ENCODE data around the gene LCNL1.

LCNL1 gene

DNA sequence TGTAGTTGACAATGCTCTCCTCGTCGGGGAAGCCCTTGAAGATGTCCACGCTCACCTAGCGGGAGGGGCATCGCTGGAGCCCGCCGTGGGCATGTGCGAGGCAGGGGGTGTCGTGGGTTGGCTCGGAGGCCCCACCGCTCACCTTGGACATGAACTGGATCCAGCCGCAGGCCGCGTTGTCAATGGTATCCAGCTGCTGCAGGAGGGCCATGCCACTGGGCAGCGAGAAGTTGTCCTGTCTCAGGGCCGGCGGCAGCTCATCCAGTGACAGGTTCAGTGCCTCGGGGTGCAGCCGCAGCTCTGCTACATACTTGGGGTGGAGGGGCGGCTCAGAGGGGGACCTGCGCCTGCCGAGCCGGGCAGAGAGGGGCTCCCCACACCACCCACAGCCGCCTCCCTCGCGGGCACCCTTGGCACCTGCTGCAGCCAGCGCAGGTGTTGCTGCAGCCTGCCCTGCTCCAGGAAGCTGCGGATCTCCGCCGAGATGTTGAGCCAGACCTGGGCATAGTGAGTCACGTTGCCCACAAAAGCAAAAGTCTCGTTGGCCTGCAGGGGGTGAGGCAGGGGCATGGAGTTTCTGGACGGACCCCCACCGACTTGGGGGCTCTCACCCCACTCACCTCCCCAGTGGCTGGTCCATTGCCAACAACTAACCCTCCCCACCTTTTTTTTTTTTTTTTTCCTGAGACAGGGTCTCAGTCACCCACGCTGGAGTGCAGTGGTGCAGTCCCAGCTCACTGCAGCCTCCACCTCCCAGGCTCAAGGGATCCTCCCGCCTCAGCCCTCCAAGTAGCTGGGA, 36.2 kb downstream of the LCNL1 start:
- H3K4me3 ChIP-seq (ENCODE audit: low read depth, low read length), result no peak overlapping the region
- DNase-seq (ENCODE audit: low read depth), result no peak

DNA sequence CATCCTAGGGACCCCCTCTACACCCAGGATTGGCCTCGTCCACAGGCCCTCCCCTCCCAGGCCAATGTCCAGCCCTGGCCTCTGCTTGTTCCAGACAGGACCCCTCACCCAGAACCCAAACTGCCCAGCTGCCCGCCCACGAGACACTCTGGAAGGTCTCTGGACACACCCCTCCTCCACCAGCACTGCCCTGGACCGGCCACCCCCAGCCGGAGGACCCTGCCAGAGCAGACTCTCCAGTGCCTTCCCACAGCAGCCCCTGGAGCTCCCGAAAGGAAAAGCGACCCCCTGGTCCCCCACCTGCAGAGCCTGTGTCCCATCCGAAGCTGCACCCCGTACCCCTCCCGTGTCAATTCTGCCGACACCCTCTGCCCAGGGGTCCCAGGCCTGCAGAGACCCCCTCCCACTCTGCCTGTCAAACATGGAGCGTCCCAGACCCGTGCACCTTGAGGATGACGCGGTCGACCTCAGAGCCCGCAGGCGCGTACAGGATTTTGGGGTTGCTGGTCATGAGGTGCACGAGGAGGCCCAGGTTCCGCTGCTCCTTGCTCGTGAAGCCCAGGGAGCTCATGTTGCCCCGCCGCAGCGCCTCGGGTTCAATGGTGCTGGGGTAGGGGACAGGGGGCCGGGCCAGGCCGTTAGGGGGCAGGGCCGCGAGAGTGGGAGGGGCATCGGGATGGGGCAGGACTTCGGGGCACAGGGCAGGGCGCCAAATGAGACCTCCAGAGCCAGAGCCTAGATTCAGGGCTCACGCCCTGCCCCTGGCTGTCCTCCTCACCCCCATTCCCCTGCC, 37.3 kb downstream of the LCNL1 start:
- no peak for DNase-seq (ENCODE audit: low read depth)
- no peak overlapping the region for H3K4me3 ChIP-seq (ENCODE audit: low read depth, low read length)

DNA sequence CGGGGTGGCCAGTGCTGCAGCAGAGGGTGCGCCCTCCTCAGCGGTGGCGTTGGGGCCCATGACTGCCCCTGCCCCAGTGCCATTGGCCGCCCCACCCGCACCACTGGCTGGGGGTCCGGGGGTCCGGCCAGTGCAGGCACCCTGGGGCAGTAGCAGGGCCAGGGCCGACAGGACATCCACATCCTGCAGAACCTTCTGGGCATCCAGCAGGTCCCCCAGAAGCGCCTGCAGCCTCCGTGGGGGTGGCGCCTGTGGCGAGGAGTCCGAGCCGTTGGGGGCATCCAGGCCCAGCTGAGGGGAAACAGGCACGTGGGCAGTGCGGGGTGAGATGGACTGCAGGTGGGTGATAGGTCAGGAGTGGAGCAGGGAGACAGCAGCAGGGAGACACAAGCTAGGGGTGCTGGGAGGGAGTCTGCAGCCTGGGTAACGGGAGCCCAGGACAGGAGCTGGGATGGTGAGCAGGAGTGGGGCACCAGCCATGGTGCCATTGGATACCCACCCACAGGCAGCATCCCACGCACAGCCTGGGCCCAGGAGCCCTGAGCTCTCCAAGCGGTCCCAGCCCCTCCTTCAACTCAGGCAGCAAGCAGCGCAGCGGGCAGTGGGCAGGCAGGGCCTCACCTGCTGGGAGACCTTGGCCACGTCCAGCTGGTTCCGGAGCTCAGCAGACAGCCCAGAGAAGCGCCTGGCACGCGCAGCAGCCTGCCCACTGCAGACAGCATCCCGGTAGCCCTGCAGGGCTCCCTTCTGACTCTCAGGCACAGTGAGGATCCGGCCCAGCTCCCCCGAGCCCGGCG, 38.2 kb downstream of the LCNL1 start:
- no peak overlapping the region for H3K4me3 ChIP-seq (ENCODE audit: low read depth, low read length)
- no peak for DNase-seq (ENCODE audit: low read depth)

DNA sequence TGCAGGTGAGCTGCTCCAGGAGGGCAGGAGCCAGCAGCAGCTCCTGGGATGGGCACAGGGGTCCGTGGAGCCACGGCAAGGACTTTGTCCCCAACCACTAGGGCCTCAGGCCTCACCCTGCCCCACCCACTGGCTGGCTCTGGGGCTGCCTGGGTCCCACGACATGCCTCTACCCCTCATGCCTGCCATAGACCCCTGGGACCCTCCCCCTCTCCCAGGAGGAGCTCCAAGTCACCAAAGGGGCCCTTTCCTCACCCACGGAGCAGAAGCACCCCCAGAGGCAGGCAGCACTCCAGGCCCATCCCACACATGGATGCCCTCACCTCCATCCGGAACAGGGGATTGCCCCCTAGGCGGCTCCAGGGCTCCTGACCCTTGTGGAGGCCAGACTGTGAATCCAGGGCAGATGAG, 38.8 kb downstream of the LCNL1 start:
- DNase-seq (ENCODE audit: low read depth), result no peak
- no peak overlapping the region for H3K4me3 ChIP-seq (ENCODE audit: low read depth, low read length)

DNA sequence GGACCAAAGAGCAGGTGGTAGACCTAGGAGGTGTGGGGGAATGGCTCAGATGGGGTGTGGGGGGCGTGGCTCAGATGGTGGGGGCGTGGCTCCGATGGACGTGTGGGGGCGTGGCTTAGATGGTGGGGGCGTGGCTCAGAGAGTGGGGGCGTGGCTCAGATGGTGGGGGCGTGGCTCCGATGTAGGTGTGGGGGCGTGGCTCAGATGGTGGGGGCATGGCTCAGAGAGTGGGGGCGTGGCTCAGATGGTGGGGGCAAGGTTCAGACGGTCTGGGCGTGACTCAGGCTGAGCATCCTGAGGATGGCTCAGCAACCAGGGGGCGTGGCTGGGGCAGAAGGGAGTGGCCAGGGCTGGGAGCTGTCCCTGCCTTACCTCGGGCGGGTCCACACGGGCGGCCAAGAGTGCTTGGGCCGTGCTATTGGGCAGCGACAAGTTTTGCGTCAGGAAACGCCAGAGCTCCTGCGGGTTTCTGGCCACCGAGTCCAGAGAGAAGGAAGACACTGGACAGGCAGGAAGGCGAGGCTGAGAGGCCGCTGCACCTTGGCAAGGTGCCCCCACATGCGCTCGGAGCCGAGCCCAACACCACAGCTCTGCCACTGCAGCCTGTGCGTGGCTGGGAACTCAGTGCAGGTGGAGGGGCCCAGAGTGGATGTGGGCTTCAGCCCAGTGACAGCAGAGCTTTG, 39.3 kb downstream of the LCNL1 start:
- DNase-seq (ENCODE audit: low read depth), result no peak
- H3K4me3 ChIP-seq (ENCODE audit: low read depth, low read length), result no peak overlapping the region

DNA sequence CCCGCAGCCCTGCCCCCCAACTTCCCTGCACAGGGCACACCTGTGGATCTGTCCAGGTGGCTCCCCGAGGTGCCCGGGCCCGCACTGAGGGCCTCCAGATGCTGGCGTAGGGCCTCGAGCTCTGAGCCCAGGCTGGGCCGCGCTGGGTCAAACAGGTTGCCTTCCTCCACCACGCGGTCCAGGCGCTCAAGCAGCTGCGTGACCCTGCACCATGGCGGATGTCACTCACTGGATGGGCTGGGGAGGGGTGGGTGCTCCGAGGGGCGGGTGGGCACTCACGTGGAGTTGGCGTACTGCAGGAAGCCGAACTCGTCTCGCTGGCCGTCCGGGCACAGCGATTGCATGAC, 39.8 kb downstream of the LCNL1 start:
- H3K4me3 ChIP-seq (ENCODE audit: low read depth, low read length), result no peak overlapping the region
- no peak for DNase-seq (ENCODE audit: low read depth)

DNA sequence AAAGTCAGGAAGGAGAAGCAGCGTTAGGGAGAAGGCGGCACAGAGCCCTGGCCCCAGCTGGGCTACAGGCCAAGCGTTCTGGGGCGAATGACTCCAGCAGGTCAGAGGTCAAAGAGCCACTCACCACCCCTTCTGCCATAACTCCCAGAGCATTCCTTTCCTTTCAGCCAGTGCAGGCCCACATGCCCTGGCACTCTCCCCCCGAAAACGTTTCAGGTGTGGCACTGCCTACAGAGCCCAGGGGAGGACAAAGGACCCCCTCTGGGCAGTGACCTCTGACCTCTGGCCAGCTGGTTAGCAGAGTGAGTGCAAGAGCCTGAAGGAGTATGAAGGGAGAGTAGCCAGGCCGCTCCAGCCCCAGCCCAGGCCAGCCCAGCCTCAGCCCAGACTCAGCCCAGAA, 40.4 kb downstream of the LCNL1 start:
- DNase-seq (ENCODE audit: low read depth), result no peak
- H3K4me3 ChIP-seq (ENCODE audit: low read depth, low read length), result no peak overlapping the region

DNA sequence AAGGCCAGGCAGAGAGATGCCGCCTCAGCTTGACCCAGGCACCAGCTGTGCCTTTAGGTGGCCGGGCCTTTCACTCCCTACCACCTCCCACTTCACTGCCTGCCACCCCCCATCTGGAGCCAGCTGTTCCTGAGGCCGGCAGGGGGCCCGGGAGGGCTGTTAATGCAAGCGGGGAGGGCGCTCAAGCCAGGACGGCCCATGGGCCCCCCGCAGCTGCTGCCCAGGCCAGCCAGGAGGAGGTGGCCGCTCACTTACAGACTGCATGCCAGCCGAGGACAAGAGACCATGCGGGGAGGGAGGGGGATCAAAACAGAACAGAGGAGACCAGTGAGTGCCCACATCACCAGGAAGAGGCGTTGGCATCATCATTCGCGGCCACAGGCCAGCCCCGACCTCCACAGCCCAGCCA, 40.8 kb downstream of the LCNL1 start:
- no peak overlapping the region for H3K4me3 ChIP-seq (ENCODE audit: low read depth, low read length)
- no peak for DNase-seq (ENCODE audit: low read depth)

DNA sequence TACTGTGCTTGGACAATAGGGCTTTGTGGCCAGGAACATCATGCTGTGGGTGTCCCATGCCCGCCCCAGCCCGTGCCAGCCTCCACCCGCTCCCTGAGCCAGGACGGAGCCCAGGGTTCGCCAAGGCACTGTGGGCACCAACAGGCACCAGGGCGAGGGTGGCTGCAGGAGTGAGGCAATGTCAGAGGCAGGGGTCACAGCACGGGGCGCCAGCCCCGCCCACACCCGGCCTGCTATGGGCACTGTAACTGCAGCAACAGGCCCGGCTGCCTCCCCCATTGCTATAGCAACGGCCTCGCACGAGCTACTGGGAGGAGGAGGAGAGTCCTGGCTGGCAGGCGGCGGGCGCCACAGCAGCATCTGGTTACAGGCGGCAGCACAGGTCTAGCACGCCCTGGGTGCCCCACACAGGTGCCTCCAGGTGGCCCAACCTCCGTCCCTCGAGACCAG, 42.7 kb downstream of the LCNL1 start:
- no peak for DNase-seq (ENCODE audit: low read depth)
- no peak overlapping the region for H3K4me3 ChIP-seq (ENCODE audit: low read depth, low read length)

DNA sequence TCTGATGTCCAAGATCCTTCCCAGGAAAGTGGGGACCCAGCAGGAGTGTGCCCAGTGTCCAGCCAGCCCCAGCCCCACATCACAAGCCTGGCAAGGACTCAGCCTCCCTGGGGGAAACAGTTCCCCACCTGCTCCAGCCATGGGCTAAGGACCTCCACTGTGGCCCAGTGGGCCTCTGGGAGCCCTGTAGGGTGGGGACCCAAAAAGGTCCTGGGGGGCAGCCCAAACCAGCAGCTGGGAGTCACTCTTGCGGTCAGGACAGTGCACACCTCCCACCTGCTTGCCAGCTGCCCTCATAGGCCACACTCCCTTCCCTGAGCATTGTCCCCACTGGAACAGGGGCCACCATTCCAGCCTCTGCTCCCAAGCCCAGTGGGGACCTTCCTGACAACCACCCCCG, 43.6 kb downstream of the LCNL1 start:
- H3K4me3 ChIP-seq (ENCODE audit: low read depth, low read length), result no peak overlapping the region
- DNase-seq (ENCODE audit: low read depth), result no peak

DNA sequence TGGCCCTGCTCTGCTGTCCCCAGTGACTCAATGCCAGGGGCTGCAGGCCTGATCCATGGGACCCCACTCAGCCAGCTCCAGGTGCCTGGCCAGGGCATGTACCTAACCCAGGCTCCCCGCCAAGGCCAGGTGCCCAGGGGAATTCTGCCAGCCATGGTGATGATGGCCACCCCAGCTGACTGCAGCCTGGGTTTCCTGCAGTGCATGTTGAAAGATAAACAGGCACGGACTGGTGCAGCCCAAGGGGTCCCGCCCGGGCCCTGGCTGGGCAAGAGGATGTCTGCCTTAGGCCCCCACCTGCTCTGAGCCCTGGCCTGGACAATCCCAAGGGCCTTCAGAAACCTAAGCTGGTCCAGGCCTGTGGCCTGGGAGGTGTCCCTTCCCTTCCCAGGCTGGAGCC, 44.0 kb downstream of the LCNL1 start:
- H3K4me3 ChIP-seq (ENCODE audit: low read depth, low read length), result peak overlapping the region; percentile 60
- no peak for DNase-seq (ENCODE audit: low read depth)

DNA sequence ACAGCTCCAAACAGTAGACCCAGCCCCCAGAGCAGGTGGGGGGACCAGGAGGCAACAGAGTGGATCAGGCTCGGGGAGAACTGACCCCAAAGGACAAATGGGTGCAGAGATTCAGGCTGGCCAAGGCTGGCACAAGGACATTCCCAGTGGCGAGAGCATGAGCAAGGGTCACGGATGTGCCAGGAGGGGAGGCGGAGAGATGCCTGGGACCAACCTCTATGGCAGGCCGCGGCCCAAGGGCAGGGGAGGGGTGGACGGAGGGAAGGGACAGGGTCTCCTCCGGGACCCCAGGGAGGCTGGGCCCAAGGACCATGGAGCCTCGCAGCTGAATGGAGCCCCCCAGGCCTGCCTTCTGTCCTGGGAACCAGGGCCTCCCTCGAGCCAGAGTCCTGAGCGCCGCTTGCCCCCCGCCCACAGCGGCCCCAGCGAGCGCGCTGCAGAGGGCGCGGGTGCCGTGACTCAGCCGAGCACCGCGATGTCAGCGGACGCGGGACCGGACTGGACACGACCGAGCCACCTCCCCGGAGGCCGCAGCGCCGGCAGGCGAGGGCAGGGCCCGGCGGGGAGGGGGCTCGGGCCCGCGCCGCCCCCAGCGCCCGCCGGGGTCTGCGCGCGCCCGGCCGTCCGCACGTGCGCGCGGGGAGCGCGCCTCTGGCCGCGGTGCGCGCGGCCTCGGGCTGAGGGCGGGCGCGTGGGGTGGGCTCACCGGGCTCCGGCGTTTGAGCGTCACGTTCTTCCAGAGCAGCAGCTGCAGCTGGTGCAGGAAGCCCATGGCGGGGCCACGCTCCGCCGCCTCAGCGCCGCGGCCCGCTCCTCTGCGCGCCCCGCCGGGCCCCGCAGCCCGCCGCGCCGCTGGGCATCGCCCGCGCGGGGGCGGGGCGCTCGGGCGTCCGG, 44.8 kb downstream of the LCNL1 start, which contains the start of gene ABCA2:
TSS of gene ABCA2 (minus strand) at position 869 of the 894 bp plus-strand sequence. CDS start at position 772, 97 bp downstream.
- peak within 1 kb of the TSS; percentile 62 for H3K4me3 ChIP-seq (ENCODE audit: low read depth, low read length)
- DNase-seq (ENCODE audit: low read depth), result no peak

DNA sequence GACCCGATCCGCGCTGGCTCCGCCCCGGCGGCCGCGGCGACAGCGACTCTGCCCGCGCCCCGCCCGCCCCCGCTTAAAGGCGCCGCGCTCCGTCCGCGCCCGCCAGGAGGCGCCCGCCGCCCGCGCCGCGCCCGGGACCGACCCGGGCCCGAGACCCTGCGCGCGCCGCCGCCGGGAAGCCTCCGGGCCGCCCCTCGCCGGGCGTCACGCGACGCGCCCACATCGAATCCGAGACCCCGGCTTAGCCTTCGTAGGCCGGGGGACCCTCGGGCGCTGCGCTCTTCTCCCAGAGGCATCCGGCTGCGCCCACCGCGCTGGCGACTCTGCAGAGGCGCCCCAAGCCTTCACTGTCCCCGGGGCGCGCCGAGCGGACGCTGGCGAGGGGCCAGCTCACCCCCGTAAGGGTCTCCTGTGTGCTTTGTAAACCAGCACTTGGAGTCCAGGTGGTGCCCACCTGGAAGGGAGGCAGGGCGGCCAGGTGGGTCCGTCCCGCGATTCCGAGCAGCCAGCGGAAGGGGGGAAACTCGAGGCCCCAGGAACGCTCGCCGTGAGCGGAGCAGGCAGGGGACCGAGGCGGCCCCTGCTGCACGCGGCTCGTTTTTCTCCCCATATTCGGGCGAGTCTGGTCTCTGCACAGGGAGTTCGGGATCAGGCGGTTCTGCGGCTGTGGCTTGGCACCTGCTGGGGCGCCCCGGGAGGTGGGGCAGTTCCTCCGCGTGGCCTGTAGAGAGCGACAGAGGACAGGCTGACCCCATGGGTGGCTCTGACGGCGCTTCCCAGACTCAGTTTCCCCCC, 45.7 kb downstream of the LCNL1 start:
- no peak for DNase-seq (ENCODE audit: low read depth)
- H3K4me3 ChIP-seq (ENCODE audit: low read depth, low read length), result peak overlapping the region; percentile 62

DNA sequence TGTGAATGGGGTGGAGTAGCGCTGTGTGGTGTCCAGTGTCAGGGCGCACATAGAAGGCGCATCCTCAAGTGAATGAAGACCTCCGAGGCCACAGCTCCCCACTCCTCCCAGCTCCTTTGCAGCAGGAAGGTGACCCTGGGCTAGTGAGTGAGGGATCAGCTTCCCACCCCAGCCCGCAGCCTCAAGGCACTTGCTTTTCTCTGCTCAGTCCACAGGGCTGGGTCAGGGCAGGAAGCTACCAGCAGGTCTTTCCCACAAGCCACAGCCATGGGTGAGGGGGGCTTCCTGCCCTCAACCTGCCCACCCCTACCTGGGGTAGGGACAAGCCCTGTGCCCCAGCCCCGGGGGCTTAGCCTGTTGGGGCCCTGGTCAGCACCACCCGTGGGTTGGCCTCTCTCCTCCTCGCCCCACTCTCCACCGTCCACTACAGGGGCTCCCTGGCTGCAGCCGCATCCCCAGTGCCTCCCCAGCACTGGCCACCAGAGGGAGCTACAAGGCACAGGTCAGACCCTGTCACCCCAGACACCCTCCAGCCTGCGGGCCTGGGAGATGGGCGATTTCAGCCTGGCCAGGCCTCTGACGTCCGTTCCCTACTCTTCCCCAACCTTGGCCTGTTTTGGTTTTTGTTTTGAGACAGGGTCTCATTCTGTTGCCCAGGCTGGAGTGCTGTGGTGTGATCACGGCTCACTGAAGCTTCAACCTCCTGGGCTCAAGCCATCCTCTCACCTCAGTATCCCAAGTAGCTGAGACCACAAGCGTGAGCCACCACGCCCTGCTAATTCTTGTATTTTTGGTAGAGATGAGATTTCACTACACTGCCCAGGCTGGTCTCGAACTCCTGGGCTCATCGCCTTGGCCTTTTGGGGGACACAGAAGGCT, 46.5 kb downstream of the LCNL1 start:
- peak overlapping the region; percentile 62 for H3K4me3 ChIP-seq (ENCODE audit: low read depth, low read length)

DNA sequence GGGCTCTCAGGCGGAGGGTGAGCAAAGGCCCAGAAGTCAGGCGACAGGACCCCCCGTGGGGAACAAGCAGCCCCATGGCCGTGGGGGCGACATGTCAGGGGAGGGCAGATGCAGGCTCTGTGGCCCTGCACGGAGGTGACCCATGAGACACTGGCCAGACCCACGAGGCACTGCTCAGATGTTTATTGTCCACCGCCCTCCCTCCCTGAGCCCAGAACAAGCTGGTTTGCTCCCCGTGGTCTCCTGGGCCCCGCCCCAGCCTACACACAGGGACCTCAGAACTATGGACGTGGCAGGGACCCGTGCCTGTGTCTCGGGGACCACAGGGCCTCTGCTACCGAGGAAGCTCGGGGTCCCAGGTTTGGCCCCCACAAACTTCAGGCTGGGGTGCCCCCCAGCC, 47.2 kb downstream of the LCNL1 start:
- DNase-seq (ENCODE audit: low read depth), result no peak

More for the DNA sequence above, 46.5 kb downstream of the LCNL1 start:
- no peak for DNase-seq (ENCODE audit: low read depth)

DNA sequence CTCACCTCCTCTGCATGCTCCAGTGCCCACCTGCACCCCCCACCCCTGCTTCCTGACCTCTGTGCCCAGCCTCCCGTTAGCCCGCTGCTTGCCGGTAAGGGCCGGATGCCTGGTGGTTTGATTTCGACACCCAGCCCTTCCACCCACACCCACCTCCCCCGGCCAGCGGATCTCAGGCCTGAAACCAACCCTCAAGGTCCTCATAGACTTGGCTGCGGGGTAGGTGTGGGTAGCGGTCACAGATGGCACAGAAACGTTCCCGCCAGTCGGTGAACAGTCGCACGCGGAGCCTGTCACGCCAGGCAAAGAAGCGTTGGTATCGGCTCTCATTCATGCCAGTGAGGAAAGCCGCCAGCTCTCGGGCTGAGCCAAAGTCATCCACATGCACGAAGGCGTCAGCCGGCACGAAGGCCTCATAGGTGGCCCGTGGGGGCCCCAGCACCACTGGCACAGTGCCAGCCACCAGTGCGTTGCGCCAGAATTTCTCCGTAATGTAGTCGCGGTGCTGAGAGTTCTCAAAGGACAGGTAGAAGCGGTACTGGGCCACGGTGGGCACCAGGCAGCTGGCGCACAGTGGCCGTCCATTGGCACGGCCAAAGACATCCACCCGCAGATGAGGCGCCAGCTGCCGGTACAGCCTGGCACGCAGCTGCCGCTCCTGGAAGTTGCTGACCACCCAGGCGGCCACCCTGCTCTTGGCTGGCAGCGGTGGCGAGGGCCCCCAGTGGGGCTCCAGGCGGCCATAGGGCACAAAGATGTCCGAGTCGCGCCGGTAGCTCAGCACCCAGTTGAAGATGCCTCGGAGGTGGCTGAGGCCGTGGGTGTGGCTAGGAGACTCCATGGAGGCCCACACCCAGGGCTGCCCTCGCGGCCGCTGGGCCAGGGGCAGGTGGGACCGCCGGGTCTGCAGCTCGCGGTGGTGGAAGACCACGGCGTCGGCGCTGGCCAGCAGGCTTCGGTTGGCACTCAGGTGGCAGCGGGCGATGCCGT, 48.0 kb downstream of the LCNL1 start:
- DNase-seq (ENCODE audit: low read depth), result no peak
- no peak overlapping the region for H3K4me3 ChIP-seq (ENCODE audit: low read depth, low read length)

More for the DNA sequence above, 47.2 kb downstream of the LCNL1 start:
- no peak overlapping the region for H3K4me3 ChIP-seq (ENCODE audit: low read depth, low read length)
